GF-D8 (cell line): ENCODE results near the gene FMNL2.

ENCODE experiments used
- DNase-seq: peaks from one replicate; lab custom pipeline; 2025; lab: John Stamatoyannopoulos, UW

The FMNL2 gene

GRCh38 chr2:152339556-152340286 lies 4.7 kb downstream of the FMNL2 start:
- DNase-seq: no peak

GRCh38 chr2:152342259-152343046 lies 7.5 kb downstream of the FMNL2 start:
- DNase-seq: no peak

- no peak for DNase-seq
Observed at GRCh38 chr2:152343426-152343825, 8.5 kb downstream of the FMNL2 start.

- no peak for DNase-seq
Observed at GRCh38 chr2:152344579-152345195, 9.7 kb downstream of the FMNL2 start.

- DNase-seq: no peak
Observed at GRCh38 chr2:152347076-152347475, 12.1 kb downstream of the FMNL2 start.

GRCh38 chr2:152348388-152348787 lies 13.4 kb downstream of the FMNL2 start:
- DNase-seq: no peak

GRCh38 chr2:152349416-152349815 lies 14.4 kb downstream of the FMNL2 start:
- DNase-seq: no peak

GRCh38 chr2:152350155-152350679 lies 15.2 kb downstream of the FMNL2 start:
- DNase-seq: no peak

- DNase-seq: no peak
Observed at GRCh38 chr2:152352616-152353015, 17.6 kb downstream of the FMNL2 start.

GRCh38 chr2:152353364-152353763 lies 18.4 kb downstream of the FMNL2 start:
- no peak for DNase-seq

- no peak for DNase-seq
Observed at GRCh38 chr2:152354069-152354755, 19.2 kb downstream of the FMNL2 start.

GRCh38 chr2:152354909-152355308 lies 19.9 kb downstream of the FMNL2 start:
- no peak for DNase-seq

GRCh38 chr2:152355409-152355831 lies 20.4 kb downstream of the FMNL2 start:
- DNase-seq: no peak

- no peak for DNase-seq
Observed at GRCh38 chr2:152359573-152360363, 24.8 kb downstream of the FMNL2 start.

GRCh38 chr2:152363936-152364335 lies 29.0 kb downstream of the FMNL2 start:
- DNase-seq: no peak

GRCh38 chr2:152367547-152368390 lies 32.8 kb downstream of the FMNL2 start:
- no peak for DNase-seq

- DNase-seq: no peak
Observed at GRCh38 chr2:152369176-152369860, 34.3 kb downstream of the FMNL2 start.

- no peak for DNase-seq
Observed at GRCh38 chr2:152370783-152371182, 35.8 kb downstream of the FMNL2 start.

GRCh38 chr2:152372438-152372984 lies 37.5 kb downstream of the FMNL2 start:
- DNase-seq: no peak
